ENCODE results near the gene AIMP1.

AIMP1 gene

DNA sequence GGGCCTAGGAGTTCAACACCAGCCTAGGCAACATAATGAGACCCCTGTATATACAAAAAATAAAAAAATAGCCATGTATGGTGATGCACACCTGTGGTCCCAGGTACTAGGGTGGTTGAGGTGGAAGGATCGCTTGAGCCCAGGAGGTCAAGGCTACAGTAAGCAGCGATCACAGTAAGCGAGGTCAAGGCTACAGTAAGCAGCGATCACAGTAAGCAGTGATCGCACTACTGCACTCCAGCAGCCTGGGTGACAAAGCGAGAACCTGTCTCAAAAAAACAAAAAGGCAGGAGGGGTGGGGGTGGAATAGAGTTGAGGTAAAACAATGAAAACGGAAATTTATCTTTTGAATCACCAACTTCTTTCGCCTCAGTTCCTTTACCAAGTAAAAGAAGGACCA, 29.7 kb upstream of the AIMP1 start:
- no peak for TF ChIP-seq ZFX (IDR thresholded peaks at IDR 0.05)
- no peak overlapping the region for H3K27ac ChIP-seq

DNA sequence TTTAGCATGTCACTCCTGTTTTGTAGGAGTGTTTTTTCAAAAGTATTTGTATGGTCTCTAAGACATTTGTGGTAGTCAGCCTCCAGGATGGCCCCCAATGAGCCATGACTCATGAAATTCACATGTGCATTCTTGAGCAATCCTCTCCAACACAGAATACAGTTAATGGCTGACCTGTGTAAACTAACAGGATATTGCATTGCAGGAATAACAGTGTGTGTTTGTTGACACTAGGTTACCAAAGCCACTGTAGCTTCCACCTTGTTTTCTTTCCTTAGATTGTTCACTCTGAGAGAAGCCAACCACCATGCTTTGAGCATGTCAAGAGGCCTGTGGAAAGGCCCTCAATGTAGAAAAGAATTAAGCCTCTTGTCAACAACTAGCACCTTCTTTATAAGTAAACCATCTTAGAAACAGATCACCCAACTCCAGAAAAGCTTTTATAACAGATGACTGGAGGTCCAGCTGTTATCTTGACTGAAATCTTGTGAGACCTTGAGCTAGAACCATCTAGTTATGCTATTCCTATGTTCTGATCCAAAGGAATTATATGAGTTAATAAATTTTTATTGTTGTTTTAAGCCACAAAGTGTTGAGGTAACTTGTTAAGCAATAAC, 28.9 kb upstream of the AIMP1 start:
- TF ChIP-seq, protein P1, sequence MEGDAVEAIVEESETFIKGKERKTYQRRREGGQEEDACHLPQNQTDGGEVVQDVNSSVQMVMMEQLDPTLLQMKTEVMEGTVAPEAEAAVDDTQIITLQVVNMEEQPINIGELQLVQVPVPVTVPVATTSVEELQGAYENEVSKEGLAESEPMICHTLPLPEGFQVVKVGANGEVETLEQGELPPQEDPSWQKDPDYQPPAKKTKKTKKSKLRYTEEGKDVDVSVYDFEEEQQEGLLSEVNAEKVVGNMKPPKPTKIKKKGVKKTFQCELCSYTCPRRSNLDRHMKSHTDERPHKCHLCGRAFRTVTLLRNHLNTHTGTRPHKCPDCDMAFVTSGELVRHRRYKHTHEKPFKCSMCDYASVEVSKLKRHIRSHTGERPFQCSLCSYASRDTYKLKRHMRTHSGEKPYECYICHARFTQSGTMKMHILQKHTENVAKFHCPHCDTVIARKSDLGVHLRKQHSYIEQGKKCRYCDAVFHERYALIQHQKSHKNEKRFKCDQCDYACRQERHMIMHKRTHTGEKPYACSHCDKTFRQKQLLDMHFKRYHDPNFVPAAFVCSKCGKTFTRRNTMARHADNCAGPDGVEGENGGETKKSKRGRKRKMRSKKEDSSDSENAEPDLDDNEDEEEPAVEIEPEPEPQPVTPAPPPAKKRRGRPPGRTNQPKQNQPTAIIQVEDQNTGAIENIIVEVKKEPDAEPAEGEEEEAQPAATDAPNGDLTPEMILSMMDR (conservative IDR thresholded peaks at IDR 0.05): no peak
- no peak for TF ChIP-seq ZFX (IDR thresholded peaks at IDR 0.05)
- H3K27ac ChIP-seq: no peak overlapping the region

DNA sequence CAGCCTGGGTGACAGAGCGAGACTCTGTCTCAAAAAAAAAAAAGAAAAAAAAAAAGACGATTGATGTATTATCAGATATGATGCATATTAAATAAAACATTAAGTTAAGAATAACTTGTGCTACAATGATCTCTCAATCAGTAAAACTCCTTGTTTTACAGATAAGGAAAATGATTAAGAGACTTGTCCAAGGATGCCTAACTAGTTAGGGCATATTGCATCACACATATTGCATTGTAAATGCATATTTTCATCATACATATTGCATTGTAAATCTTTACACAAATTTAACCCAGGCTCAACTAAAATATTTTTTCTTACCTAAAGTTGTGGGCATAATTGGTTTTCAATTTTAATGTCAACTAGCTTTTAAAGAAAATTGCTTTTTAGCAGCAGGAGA, 26.6 kb upstream of the AIMP1 start:
- TF ChIP-seq, protein P1 (conservative IDR thresholded peaks at IDR 0.05): no peak
- no peak for TF ChIP-seq ZFX (IDR thresholded peaks at IDR 0.05)
- no peak overlapping the region for H3K27ac ChIP-seq

GRCh38 chr4:106291678-106292077, 24.7 kb upstream of the AIMP1 start:
- no peak overlapping the region for H3K27ac ChIP-seq
- TF ChIP-seq, protein P1 (conservative IDR thresholded peaks at IDR 0.05): no peak
- no peak for TF ChIP-seq ZFX (IDR thresholded peaks at IDR 0.05)

GRCh38 chr4:106294062-106294461, 22.3 kb upstream of the AIMP1 start:
- TF ChIP-seq ZFX (IDR thresholded peaks at IDR 0.05): no peak
- TF ChIP-seq, protein P1 (conservative IDR thresholded peaks at IDR 0.05): no peak
- no peak overlapping the region for H3K27ac ChIP-seq

DNA sequence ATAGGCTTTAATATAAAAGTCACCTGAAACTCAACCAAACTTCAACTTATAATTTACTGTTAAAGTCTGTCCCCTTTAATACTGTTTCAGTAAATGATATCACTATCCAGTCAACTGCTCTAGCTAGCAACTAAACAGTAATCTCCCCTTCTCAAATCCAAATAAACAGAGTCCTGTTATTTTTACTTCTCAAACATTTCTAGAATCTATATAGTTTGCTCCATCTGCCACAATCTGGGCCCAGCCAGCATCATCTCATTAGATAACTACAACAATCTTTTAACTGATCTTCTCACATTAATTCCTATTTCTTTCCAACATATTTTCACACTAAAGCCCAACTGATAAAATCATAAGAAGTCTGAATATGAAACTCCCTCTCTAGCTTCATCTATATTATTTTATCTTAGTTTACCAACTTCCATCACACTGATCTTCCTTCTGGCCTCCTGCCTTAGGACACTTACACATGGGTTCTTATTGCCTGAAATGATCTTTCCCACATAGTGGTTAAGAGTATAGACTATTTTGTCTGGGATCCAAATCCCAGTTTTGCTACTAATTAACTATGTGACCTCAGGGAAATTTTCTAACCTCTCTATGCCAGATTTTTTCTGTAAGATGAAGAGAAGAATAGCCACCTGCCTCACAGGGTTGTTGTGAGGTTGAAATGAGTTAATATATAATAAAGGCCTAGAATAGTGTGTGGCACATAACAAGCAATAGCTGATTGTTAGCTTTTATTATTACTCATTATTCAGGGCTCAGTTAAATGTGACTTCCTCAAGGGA, 18.9 kb upstream of the AIMP1 start:
- TF ChIP-seq ZFX (IDR thresholded peaks at IDR 0.05): no peak
- TF ChIP-seq, protein P1 (conservative IDR thresholded peaks at IDR 0.05): no peak
- no peak overlapping the region for H3K27ac ChIP-seq

DNA sequence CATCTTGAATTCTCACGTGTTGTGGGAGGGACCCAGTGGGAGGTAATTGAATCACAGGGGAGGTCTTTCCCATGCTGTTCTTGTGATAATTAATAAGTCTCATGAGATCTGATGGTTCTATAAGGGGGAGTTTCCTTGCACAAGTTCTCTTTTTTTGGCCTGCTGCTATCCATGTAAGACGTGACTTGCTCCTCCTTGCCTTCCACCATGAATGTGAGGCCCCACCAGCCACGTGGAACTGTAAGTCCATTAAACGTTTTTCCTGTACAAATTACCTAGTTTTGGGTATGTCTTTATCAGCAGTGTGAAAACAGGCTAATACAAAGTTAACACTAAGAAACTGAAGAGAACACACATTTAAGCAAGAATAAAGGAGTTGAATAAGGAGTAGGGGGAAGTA, 16.4 kb upstream of the AIMP1 start:
- TF ChIP-seq ZFX (IDR thresholded peaks at IDR 0.05): no peak
- TF ChIP-seq, protein P1 (conservative IDR thresholded peaks at IDR 0.05): no peak
- no peak overlapping the region for H3K27ac ChIP-seq

All from C4-2B (cell line).